Measurements from ENCODE around the gene STARD3. TPM values are rescaled to one million over a fixed set of nuclear protein-coding genes. Genes with fewer than 3 reads are reported as not detected.

STARD3 gene
- total RNA-seq, 4 donors from 2014 or later: 102 to 212 (median 145) TPM

DNA sequence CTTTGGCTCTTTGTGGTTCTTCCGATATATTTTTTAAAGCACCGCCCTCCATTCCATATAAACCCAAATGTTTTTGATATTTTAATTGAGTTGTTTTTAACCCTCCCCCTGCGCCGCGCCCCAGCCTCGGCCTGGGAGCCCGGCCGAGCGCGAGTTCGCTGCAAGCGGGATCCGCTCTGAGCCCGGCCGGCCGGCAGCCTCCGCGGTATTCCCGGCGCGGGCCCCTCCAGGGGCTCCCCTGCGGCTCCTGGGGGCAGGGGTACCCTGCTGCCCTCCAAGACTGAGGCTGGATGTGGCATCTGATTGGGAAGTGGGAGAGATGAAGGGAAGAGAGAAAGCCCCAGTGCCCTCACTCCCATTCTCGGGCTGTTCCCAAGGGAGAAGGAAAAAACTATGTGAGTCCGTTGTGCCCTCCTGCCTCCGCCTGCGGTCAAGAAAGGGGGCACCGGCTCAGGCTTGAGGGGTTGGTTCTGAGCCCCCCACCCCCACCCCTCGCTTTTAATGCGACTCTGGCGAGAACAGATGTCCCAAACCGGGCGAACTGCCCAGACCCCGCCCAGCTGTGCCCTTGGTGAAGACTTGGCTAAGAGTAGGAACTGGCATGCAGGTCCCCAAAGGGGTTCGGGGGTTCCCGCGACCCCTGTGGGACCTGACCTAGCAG, 37.8 kb upstream of the STARD3 start:
- peaks cover 0 to 4% (median 0%) of the 10 kb centered on the region in 4 donors for H3K9me3 ChIP-seq
- no peaks in the 10 kb centered on the region for H3K36me3 ChIP-seq
- peaks cover 0 to 15% (median 3%) of the 10 kb centered on the region in 4 donors for H3K4me1 ChIP-seq
- peaks cover 0 to 84% of the 10 kb centered on the region in 2 donors for H3K27me3 ChIP-seq
- TF ChIP-seq, protein P1, sequence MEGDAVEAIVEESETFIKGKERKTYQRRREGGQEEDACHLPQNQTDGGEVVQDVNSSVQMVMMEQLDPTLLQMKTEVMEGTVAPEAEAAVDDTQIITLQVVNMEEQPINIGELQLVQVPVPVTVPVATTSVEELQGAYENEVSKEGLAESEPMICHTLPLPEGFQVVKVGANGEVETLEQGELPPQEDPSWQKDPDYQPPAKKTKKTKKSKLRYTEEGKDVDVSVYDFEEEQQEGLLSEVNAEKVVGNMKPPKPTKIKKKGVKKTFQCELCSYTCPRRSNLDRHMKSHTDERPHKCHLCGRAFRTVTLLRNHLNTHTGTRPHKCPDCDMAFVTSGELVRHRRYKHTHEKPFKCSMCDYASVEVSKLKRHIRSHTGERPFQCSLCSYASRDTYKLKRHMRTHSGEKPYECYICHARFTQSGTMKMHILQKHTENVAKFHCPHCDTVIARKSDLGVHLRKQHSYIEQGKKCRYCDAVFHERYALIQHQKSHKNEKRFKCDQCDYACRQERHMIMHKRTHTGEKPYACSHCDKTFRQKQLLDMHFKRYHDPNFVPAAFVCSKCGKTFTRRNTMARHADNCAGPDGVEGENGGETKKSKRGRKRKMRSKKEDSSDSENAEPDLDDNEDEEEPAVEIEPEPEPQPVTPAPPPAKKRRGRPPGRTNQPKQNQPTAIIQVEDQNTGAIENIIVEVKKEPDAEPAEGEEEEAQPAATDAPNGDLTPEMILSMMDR (IDR thresholded peaks at IDR 0.05): no peak
- no peak for TF ChIP-seq POLR2A (IDR thresholded peaks at IDR 0.05)
- no peak overlapping the region for H3K27ac ChIP-seq
- no peak overlapping the region for H3K4me3 ChIP-seq
- DNase-seq: no peak

DNA sequence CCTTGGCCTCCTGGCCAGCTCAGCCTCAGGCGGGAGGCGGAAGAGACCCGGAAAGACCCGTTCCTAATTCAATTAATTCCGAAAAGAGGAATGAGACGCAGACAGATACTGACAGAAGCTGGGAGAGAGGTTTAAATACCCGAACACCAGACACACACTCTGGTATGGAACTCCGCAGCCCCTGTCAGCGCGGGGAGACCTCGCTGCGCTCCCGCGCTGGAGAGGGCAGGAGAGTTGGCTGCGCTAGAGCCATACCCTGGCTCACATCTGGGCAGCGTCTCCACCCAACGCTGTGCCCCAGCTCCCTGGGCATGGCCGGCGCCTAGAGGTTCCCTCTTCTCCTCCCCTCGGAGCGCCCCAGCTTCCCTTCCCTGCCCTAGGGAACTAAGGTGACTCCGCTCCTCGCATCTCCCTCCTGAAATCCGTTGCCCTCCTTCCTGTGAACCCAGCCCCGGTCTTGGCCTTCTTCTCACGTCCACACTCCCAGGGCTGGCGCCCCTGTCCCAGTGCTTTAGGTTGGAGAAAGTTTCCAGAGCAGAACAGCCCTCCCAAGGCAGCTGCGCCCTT, 37.2 kb upstream of the STARD3 start:
- DNase-seq: no peak
- TF ChIP-seq, protein P1 (IDR thresholded peaks at IDR 0.05): no peak
- Histone ChIP-seq H3K27me3 (peaks cover 0 to 89% of the 10 kb centered on the region in 2 donors), H3K9me3 (peaks cover 0 to 4% (median 0%) of the 10 kb centered on the region in 4 donors), H3K27ac (no peak overlapping the region), H3K4me1 (peaks cover 0 to 20% (median 4%) of the 10 kb centered on the region in 4 donors), H3K4me3 (no peak overlapping the region), H3K36me3 (no peaks in the 10 kb centered on the region)

DNA sequence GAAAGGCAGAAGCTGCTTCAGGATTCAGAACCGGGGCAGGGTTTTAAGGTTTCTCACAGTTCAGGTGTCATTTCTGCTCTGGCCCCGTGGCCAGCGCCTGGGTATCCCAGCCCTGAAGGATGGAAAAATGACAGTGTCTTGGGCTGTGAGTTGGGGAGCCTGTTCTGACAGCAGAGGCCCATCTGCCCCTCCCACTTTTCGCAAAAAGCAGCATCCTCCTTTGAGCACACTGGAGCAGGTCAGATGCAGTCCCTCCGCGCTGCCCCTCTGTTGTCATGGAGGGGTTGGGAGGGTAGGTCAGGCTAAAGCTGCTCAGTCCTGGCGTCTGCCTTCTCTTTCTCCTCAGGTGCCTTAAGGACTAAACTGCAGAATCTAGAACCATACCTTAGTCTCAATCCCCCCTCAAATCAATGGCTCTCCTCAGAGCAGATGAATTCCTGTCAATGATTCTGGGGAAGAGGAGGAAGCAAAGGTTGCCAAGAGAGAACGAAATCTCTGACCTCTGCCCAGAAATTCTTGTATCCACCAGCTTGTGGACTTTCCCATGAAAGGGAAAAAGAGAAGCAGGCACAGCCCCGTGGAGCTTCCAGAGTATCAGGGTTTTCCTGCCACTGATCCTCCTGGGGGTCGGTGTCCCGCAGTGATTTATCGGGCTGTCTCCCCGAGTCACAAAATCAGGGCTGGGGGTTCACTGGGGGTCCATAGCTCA, 36.5 kb upstream of the STARD3 start:
- no peak overlapping the region for H3K27ac ChIP-seq
- H3K4me1 ChIP-seq: peaks cover 0 to 26% (median 7%) of the 10 kb centered on the region in 4 donors
- H3K4me3 ChIP-seq: no peak overlapping the region
- no peaks in the 10 kb centered on the region for H3K36me3 ChIP-seq
- H3K27me3 ChIP-seq: peaks cover 0 to 93% of the 10 kb centered on the region in 2 donors
- no peak for DNase-seq
- peaks cover 0 to 4% (median 0%) of the 10 kb centered on the region in 4 donors for H3K9me3 ChIP-seq
- TF ChIP-seq, protein P1 (IDR thresholded peaks at IDR 0.05): no peak

DNA sequence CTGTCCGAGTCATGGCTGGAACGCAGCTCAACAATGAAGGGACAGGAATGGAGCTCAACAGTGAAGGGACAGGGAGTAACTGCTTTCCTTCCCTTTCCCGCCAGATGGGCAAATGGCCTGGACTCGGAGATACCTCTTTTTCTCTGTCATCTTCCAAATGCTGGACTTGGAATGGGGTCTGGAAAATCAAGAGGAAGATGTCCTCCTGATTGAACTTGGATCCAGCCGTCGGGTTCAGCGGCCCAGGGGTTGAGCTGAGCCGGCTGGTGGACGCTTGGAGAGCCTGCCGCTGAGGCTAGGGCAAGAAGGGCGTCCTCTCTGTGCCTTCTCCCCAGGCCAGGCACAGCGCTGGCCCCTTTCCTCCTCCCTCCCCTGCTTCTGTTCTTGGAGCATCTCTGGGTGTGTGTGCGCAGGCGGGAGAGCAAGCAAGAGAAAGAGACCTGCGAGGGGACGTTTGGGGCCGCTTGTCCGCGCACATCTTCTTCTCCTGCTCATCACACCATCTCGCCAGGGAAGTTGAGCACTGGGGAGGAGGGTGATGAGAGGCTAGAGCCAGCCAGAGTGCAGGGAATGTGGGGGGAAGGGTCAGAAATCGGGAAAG, 35.8 kb upstream of the STARD3 start:
- no peak overlapping the region for H3K4me3 ChIP-seq
- H3K27me3 ChIP-seq: peaks cover 0 to 94% of the 10 kb centered on the region in 2 donors
- no peak for DNase-seq
- H3K9me3 ChIP-seq: peaks cover 0 to 4% (median 0%) of the 10 kb centered on the region in 4 donors
- H3K36me3 ChIP-seq: no peaks in the 10 kb centered on the region
- no peak overlapping the region for H3K27ac ChIP-seq
- peaks cover 0 to 33% (median 12%) of the 10 kb centered on the region in 4 donors for H3K4me1 ChIP-seq
- TF ChIP-seq, protein P1 (IDR thresholded peaks at IDR 0.05): no peak
- no peak for TF ChIP-seq POLR2A (IDR thresholded peaks at IDR 0.05)

DNA sequence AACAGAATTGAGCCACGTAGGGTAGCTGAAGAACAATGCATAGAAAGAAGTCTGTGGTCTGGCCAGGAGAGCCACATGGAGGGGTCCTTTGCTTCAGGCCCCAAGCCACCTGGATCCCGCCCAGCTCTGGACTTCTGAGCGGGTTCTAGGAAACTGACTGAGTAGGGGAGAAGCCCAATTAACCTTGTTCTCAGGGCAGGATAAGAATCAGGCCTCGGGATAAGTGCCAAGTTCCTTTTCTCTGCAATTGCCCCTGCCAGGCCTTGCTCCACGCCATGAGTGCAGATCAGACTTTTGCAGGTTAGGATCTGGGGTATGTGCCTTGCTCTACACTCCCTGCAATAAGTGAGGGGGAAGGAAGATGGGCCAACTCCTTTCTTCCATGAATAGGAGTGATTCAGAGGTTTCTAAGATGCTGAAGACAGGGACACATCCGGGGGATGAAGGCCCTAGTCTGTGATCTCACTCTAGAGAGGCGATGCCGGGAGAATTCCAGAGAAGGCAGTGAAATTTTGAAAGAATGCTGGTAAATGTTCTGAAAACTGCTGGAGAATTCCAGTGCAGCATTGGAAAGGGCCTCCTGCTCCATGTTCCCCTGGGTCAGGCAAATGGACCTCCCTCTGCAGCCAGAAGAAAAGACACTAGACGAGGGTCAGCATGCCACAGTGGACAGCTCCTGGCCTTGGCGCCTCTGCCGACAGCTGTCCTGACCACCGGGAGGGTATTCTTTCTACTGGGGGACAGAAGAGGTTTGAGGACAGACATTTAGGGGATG, 35.0 kb upstream of the STARD3 start:
- no peak for DNase-seq
- peaks cover 0 to 4% (median 0%) of the 10 kb centered on the region in 4 donors for H3K9me3 ChIP-seq
- no peak overlapping the region for H3K27ac ChIP-seq
- no peaks in the 10 kb centered on the region for H3K36me3 ChIP-seq
- no peak for TF ChIP-seq POLR2A (IDR thresholded peaks at IDR 0.05)
- TF ChIP-seq, protein P1 (IDR thresholded peaks at IDR 0.05): no peak
- peaks cover 0 to 95% of the 10 kb centered on the region in 2 donors for H3K27me3 ChIP-seq
- H3K4me3 ChIP-seq: no peak overlapping the region
- H3K4me1 ChIP-seq: peaks cover 0 to 41% (median 20%) of the 10 kb centered on the region in 4 donors

All from Peyer's patch (tissue), 4 donors.